PFSK-1 (cell line): ENCODE results near the gene UGGT2.

Source experiments
- FOXP2 ChIP-seq: optimal IDR thresholded peaks from 2 replicates; pipeline ENCODE3; 2011; ENCODE audit warnings: borderline replicate concordance, control low read depth, inconsistent platforms; ENCODE audit not compliant: insufficient read depth; ENCODE audit errors: extremely low read length, extremely low read depth
- POLR2AphosphoS5 ChIP-seq: IDR thresholded peaks from 2 replicates; pipeline ENCODE4 v1.6.1; 2012; ENCODE audit warnings: low read depth, mild to moderate bottlenecking, control low read depth, low read length, moderate library complexity
- REST ChIP-seq, 2 experiments: IDR thresholded peaks; 2 replicates each; pipeline versions ENCODE4 v1.6.1 to v1.8.0; 2011 to 2012; ENCODE audit warnings: low read depth in 2 of 2, low read length in 2 of 2, control low read depth in 1 of 2, inconsistent platforms in 1 of 2, mild to moderate bottlenecking in 1 of 2, moderate library complexity in 1 of 2; ENCODE audit not compliant: insufficient read depth in 1 of 2
- SIN3A ChIP-seq: IDR thresholded peaks from 2 replicates; pipeline ENCODE4 v1.6.1; 2012; ENCODE audit warnings: mild to moderate bottlenecking, low read length, moderate library complexity, borderline replicate concordance; ENCODE audit not compliant: insufficient read depth
- TAF1 ChIP-seq: IDR thresholded peaks from 2 replicates; pipeline ENCODE4 v1.6.1; 2012; ENCODE audit warnings: low read length, control low read depth, borderline replicate concordance; ENCODE audit not compliant: insufficient read depth

The UGGT2 gene

GRCh38 chr13:95756072-95756471, 297.1 kb downstream of the UGGT2 start:
- TF ChIP-seq POLR2AphosphoS5 (no peak), SIN3A (no peak), FOXP2 (no peak), REST (IDR thresholded peaks at IDR 0.05; ENCODE audit: insufficient read depth in 1 of 2, low read depth in 2 of 2, low read length in 2 of 2) (no peak), TAF1 (no peak)

DNA sequence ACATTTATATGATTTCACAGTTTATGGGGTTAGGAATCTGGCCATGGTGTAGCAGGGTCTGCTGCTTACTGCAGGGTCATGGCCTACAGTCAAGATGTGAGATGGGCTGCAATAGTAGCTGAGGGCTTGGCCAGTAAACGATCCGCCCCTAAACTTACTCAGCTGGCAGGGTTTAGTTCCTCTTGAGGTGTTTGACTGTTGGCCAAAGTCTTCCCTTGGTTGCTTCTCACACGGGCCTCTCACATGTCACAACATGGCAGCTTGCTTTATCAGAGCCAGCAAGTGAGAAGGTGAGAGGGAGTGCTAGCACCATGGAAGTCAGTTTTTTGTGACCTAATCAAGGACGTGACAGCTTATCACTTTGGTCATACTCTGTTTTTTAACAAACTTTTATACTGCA, 299.1 kb downstream of the UGGT2 start:
- no peak for TF ChIP-seq SIN3A
- no peak for TF ChIP-seq POLR2AphosphoS5
- no peak for TF ChIP-seq REST (IDR thresholded peaks at IDR 0.05; ENCODE audit: insufficient read depth in 1 of 2, low read depth in 2 of 2, low read length in 2 of 2)
- no peak for TF ChIP-seq FOXP2
- TF ChIP-seq TAF1: no peak

DNA sequence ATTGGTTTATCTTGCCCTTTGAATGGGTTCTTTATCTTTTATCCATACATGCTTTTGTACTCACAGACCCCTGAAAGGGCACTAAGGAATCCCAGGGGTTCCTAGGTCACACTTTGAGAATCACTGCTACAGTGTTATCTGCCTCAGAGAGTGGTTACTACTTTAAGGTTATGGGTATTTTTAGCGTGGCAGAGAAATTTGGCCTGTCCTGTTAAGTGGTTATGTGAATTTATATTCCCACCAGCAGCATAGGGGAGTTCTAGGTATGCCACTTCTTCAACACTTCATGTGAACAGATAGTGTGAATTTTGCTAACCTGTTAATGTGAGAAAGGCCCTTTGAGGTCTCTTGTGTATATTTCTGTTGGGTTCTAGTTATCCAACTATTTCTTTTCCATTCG, 300.5 kb downstream of the UGGT2 start:
- TF ChIP-seq SIN3A (no peak), REST (IDR thresholded peaks at IDR 0.05; ENCODE audit: insufficient read depth in 1 of 2, low read depth in 2 of 2, low read length in 2 of 2) (no peak)
